ENCODE data around the gene MMEL1. TPM values are rescaled to one million over a fixed set of nuclear protein-coding genes. Genes with fewer than 3 reads are reported as not detected.

The MMEL1 gene
- total and polyA plus RNA-seq, 2 donors (not counting 1 experiment from before 2014, with no cell fraction given), result 0.33 to 0.60 TPM

DNA sequence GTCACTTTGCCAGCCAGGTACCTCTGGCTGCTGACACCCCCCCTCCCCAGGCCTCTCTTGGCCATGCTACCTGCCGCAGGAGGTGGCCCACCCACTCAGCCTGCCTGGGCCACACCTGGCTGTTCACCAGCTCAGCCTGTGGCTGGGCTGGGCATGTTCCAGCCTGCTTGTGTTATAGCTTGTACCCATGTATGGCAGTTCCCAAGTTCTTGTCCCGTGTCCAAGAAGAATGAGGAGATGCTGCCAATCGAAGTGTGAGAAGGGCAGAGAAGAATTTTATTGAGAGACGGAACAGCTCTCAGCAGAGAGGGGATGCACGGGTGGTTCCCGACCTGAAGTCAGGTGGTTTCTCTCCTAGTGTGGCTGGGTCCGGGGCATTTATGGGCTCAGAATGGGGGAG is 3.9 kb upstream of the MMEL1 start:
- Histone ChIP-seq H3K9ac (ENCODE audit: insufficient read depth, low read length) (no peak overlapping the region), H3K27ac (ENCODE audit: insufficient read depth, low read length) (no peak overlapping the region)

DNA sequence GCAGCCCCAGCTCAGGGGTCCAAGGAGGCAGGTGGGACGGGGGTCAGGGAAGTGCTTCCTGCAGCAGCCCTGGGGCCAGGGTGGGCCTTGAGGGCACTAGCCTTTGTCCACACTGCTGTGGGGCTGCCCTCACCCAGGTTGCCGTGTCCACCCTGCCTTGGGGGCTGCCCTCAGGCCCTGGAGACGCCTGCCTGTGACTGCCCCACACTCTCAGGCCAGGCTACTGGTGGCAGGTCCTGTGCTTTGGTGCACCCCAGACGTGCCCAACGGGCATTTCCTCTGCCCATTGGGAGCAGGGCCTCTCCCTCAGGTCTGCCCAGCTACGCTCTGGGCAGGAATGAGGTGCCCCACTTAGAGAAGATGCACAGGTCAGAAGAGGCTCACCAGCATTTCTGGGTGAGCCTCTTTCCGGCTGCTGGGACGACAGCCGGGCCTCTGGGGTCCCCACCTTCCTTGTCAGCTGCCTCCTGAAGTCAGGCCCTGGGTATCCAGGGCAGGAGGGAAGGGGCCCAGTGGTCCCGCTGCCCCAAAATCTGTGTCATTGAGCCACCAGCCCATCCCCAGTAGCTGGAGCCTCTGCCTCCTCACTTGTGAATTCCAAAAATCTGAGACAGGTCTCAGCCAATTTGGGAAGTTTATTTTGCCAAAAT is 2.7 kb upstream of the MMEL1 start:
- Histone ChIP-seq H2AFZ (ENCODE audit: low read length) (no peak overlapping the region), H3K36me3 (ENCODE audit: control insufficient read depth, insufficient read depth, low read length) (no peaks in the 10 kb centered on the region), H3K27me3 (ENCODE audit: control insufficient read depth, insufficient read depth, low read length) (no peaks in the 10 kb centered on the region), H3K4me2 (ENCODE audit: extremely low read depth, insufficient read depth, low read length) (no peak overlapping the region), H4K20me1 (ENCODE audit: control insufficient read depth, extremely low read depth, insufficient read depth, low read length) (no peaks in the 10 kb centered on the region), H3K4me3 (replicated peaks in 1 of 4; ENCODE audit: control extremely low read depth in 1 of 4, insufficient read depth in 1 of 4, low read depth in 3 of 4, low read length in 4 of 4) (no peak overlapping the region), H3K27ac (ENCODE audit: insufficient read depth, low read length) (no peak overlapping the region), H3K4me1 (ENCODE audit: control insufficient read depth, extremely low read depth, insufficient read depth, low read length) (no peaks in the 10 kb centered on the region), H3K79me2 (ENCODE audit: control insufficient read depth, insufficient read depth, low read length) (no peaks in the 10 kb centered on the region), H3K9ac (ENCODE audit: insufficient read depth, low read length) (no peak overlapping the region), H3K9me3 (ENCODE audit: control insufficient read depth, insufficient read depth, low read depth, low read length) (peaks cover 4% of the 10 kb centered on the region)
- no peak for TF ChIP-seq EZH2 (IDR thresholded peaks at IDR 0.05; ENCODE audit: low read length, missing control alignments)
- TF ChIP-seq, protein P1, sequence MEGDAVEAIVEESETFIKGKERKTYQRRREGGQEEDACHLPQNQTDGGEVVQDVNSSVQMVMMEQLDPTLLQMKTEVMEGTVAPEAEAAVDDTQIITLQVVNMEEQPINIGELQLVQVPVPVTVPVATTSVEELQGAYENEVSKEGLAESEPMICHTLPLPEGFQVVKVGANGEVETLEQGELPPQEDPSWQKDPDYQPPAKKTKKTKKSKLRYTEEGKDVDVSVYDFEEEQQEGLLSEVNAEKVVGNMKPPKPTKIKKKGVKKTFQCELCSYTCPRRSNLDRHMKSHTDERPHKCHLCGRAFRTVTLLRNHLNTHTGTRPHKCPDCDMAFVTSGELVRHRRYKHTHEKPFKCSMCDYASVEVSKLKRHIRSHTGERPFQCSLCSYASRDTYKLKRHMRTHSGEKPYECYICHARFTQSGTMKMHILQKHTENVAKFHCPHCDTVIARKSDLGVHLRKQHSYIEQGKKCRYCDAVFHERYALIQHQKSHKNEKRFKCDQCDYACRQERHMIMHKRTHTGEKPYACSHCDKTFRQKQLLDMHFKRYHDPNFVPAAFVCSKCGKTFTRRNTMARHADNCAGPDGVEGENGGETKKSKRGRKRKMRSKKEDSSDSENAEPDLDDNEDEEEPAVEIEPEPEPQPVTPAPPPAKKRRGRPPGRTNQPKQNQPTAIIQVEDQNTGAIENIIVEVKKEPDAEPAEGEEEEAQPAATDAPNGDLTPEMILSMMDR (conservative IDR thresholded peaks at IDR 0.05 in 1 of 2, IDR thresholded peaks at IDR 0.05 in 1 of 2; ENCODE audit: low read depth in 1 of 2, low read length in 2 of 2), result no peak
- no peak for DNase-seq (ENCODE audit: low read depth in 2 of 2)

More for the DNA sequence above, 3.9 kb upstream of the MMEL1 start:
- H2AFZ ChIP-seq (ENCODE audit: low read length), result no peak overlapping the region
- H3K4me1 ChIP-seq (ENCODE audit: control insufficient read depth, extremely low read depth, insufficient read depth, low read length), result no peaks in the 10 kb centered on the region
- TF ChIP-seq EZH2 (IDR thresholded peaks at IDR 0.05; ENCODE audit: low read length, missing control alignments), result no peak
- TF ChIP-seq, protein P1 (conservative IDR thresholded peaks at IDR 0.05 in 1 of 2, IDR thresholded peaks at IDR 0.05 in 1 of 2; ENCODE audit: low read depth in 1 of 2, low read length in 2 of 2), result no peak
- H3K4me2 ChIP-seq (ENCODE audit: extremely low read depth, insufficient read depth, low read length), result no peak overlapping the region
- no peaks in the 10 kb centered on the region for H3K36me3 ChIP-seq (ENCODE audit: control insufficient read depth, insufficient read depth, low read length)
- H4K20me1 ChIP-seq (ENCODE audit: control insufficient read depth, extremely low read depth, insufficient read depth, low read length), result no peaks in the 10 kb centered on the region
- no peak overlapping the region for H3K4me3 ChIP-seq (replicated peaks in 1 of 4; ENCODE audit: control extremely low read depth in 1 of 4, insufficient read depth in 1 of 4, low read depth in 3 of 4, low read length in 4 of 4)
- no peaks in the 10 kb centered on the region for H3K9me3 ChIP-seq (ENCODE audit: control insufficient read depth, insufficient read depth, low read depth, low read length)
- no peaks in the 10 kb centered on the region for H3K79me2 ChIP-seq (ENCODE audit: control insufficient read depth, insufficient read depth, low read length)
- no peaks in the 10 kb centered on the region for H3K27me3 ChIP-seq (ENCODE audit: control insufficient read depth, insufficient read depth, low read length)
- DNase-seq (ENCODE audit: low read depth in 2 of 2), result no peak

DNA sequence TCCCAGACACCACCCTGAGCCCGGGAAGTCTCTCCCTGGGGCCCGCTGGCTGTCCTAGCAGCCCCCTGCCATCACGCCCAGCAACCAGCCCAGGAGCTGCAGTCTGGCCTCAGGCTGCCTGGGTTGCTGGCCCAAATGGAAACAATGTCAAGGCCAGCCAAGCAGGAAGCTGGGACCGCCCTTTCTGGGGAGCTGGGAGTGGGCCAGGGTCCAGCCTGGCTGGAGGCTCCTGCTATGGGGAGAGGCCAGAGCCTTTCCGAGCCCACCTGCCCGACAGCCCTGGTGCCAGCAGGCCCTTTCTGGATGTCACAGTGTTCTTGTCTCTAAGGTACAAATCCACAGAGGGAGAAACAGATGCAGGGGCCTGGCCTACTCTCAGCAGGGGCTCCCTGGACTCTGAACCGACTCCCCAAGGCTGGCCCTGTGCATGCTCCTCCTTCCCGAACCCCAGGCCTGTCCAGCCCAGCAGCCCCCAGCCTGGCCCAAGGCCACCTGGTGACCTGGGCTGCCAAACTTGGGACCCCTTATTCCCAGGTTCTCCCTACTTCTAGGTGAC is 1.2 kb upstream of the MMEL1 start:
- no peak overlapping the region for H2AFZ ChIP-seq (ENCODE audit: low read length)
- no peaks in the 10 kb centered on the region for H3K27me3 ChIP-seq (ENCODE audit: control insufficient read depth, insufficient read depth, low read length)
- no peak for DNase-seq (ENCODE audit: low read depth in 2 of 2)

More for the DNA sequence above, 1.2 kb upstream of the MMEL1 start:
- no peak overlapping the region for H3K27ac ChIP-seq (ENCODE audit: insufficient read depth, low read length)
- H3K79me2 ChIP-seq (ENCODE audit: control insufficient read depth, insufficient read depth, low read length), result no peaks in the 10 kb centered on the region
- H3K4me2 ChIP-seq (ENCODE audit: extremely low read depth, insufficient read depth, low read length), result no peak overlapping the region
- no peak for TF ChIP-seq EZH2 (IDR thresholded peaks at IDR 0.05; ENCODE audit: low read length, missing control alignments)
- TF ChIP-seq, protein P1 (conservative IDR thresholded peaks at IDR 0.05 in 1 of 2, IDR thresholded peaks at IDR 0.05 in 1 of 2; ENCODE audit: low read depth in 1 of 2, low read length in 2 of 2), result no peak
- H3K4me3 ChIP-seq (replicated peaks in 1 of 4; ENCODE audit: control extremely low read depth in 1 of 4, insufficient read depth in 1 of 4, low read depth in 3 of 4, low read length in 4 of 4), result no peak overlapping the region
- H3K4me1 ChIP-seq (ENCODE audit: control insufficient read depth, extremely low read depth, insufficient read depth, low read length), result no peaks in the 10 kb centered on the region
- H3K9me3 ChIP-seq (ENCODE audit: control insufficient read depth, insufficient read depth, low read depth, low read length), result peaks cover 7% of the 10 kb centered on the region
- H4K20me1 ChIP-seq (ENCODE audit: control insufficient read depth, extremely low read depth, insufficient read depth, low read length), result no peaks in the 10 kb centered on the region
- no peaks in the 10 kb centered on the region for H3K36me3 ChIP-seq (ENCODE audit: control insufficient read depth, insufficient read depth, low read length)
- H3K9ac ChIP-seq (ENCODE audit: insufficient read depth, low read length), result no peak overlapping the region

Data from fibroblast of lung (primary cell).